Measurements from ENCODE around the gene RAD54L2. TPM values are rescaled to one million over a fixed set of nuclear protein-coding genes. Genes with fewer than 3 reads are reported as not detected.
"Not testable (repeated sequence)": the region's sequence is repeated elsewhere in the genome, so short reads cannot be mapped to it uniquely, and the experiment has no call there.

RAD54L2 gene
- total and polyA plus RNA-seq, 9 of the 15 experiments (the other 6 are each of a cell fraction or from before 2014, with no cell fraction given): 1.3 to 12.2 (median 5.4) TPM

- POLR2A ChIA-PET: no interaction called here
- Histone ChIP-seq H3K36me3 (ENCODE audit: control insufficient read depth, insufficient read depth, low read length) (no peaks in the 10 kb centered on the region), H3K4me3 (no peak overlapping the region), H3K9ac (ENCODE audit: insufficient read depth in 1 of 2, low read depth in 2 of 2, low read length in 2 of 2) (no peak overlapping the region), H3K27ac (ENCODE audit: extremely low read depth, low read depth, low read length) (no peak overlapping the region), H2AFZ (ENCODE audit: low read depth, low read length) (no peak overlapping the region), H3K9me3 (replicated peaks; ENCODE audit: control insufficient read depth, insufficient read depth, low read depth, low read length) (no peaks in the 10 kb centered on the region), H4K20me1 (replicated peaks; ENCODE audit: control insufficient read depth, insufficient read depth, low read length) (no peaks in the 10 kb centered on the region), H3K4me2 (ENCODE audit: insufficient read depth, low read length) (no peak overlapping the region), H3K79me2 (ENCODE audit: control insufficient read depth, insufficient read depth, low read length) (no peaks in the 10 kb centered on the region), H3K27me3 (ENCODE audit: control insufficient read depth in 2 of 2, insufficient read depth in 2 of 2, low read length in 2 of 2) (no peaks in the 10 kb centered on the region), H3K4me1 (replicated peaks in 1 of 2; ENCODE audit: control insufficient read depth in 2 of 2, insufficient read depth in 2 of 2, low read length in 2 of 2) (no peaks in the 10 kb centered on the region), H3K9me1 (ENCODE audit: control insufficient read depth, insufficient read depth, low read length) (no peaks in the 10 kb centered on the region)
- TF ChIP-seq NR2F6 (CRISPR knock-in tag; IDR thresholded peaks at IDR 0.05) (no peak), MLX (CRISPR knock-in tag; conservative IDR thresholded peaks at IDR 0.05) (no peak), PRPF4 (IDR thresholded peaks at IDR 0.05; ENCODE audit: insufficient read depth, low read depth, low read length, poor library complexity, severe bottlenecking) (no peak), EGR1 (conservative IDR thresholded peaks at IDR 0.05) (no peak), IFI16 (CRISPR knock-in tag; IDR thresholded peaks at IDR 0.05) (no peak), YY1 (IDR thresholded peaks at IDR 0.05; ENCODE audit: borderline replicate concordance in 1 of 3, control insufficient read depth in 1 of 3, extremely low read depth in 1 of 3, insufficient read depth in 3 of 3, insufficient read length in 1 of 3, insufficient replicate concordance in 2 of 3, low read depth in 1 of 3, low read length in 2 of 3) (no peak), HES1 (IDR thresholded peaks at IDR 0.05; ENCODE audit: low read depth) (no peak), ZNF583 (CRISPR knock-in tag; IDR thresholded peaks at IDR 0.05) (no peak), FOXO4 (CRISPR knock-in tag; IDR thresholded peaks at IDR 0.05) (no peak), ZNF778 (CRISPR knock-in tag; IDR thresholded peaks at IDR 0.05) (no peak)
- WGBS (ENCODE audit: insufficient coverage, low coverage, missing lambda C conversion rate): 0% methylated on average over 2 of the region's 2 CpGs
- in situ Hi-C loops (cut with MboI) (no loop called here), intact Hi-C loops (cut with micrococcal nuclease) (no loop called here)
- DNase-seq (ENCODE audit: extremely low read depth in 1 of 4, low spot score in 3 of 4): no peak
- no TSS peak for BruUV-seq (replicated peaks)
- CTCF ChIA-PET (ENCODE audit: low intra/inter-chr PET ratio): no interaction called here
- no peak for ATAC-seq
- FAIRE-seq: no peak
Measured at GRCh38 chr3:51519848-51520247, 18.7 kb upstream of the RAD54L2 start.

GRCh38 chr3:51520906-51521730 lies 17.4 kb upstream of the RAD54L2 start:
- H3K79me2 ChIP-seq (ENCODE audit: control insufficient read depth, insufficient read depth, low read length); in situ Hi-C loops (cut with MboI); H3K4me3 ChIP-seq; H3K27ac ChIP-seq (ENCODE audit: extremely low read depth, low read depth, low read length); FAIRE-seq; H3K27me3 ChIP-seq (ENCODE audit: control insufficient read depth in 2 of 2, insufficient read depth in 2 of 2, low read length in 2 of 2); H3K9ac ChIP-seq (ENCODE audit: insufficient read depth in 1 of 2, low read depth in 2 of 2, low read length in 2 of 2); intact Hi-C loops (cut with micrococcal nuclease); ATAC-seq; DNase-seq (ENCODE audit: extremely low read depth in 1 of 4, low spot score in 3 of 4); H3K9me1 ChIP-seq (ENCODE audit: control insufficient read depth, insufficient read depth, low read length); H3K4me1 ChIP-seq (replicated peaks in 1 of 2; ENCODE audit: control insufficient read depth in 2 of 2, insufficient read depth in 2 of 2, low read length in 2 of 2); H3K4me2 ChIP-seq (ENCODE audit: insufficient read depth, low read length); BruUV-seq (replicated peaks); H2AFZ ChIP-seq (ENCODE audit: low read depth, low read length); CTCF ChIA-PET (ENCODE audit: low intra/inter-chr PET ratio); H4K20me1 ChIP-seq (replicated peaks; ENCODE audit: control insufficient read depth, insufficient read depth, low read length); H3K36me3 ChIP-seq (ENCODE audit: control insufficient read depth, insufficient read depth, low read length); H3K9me3 ChIP-seq (replicated peaks; ENCODE audit: control insufficient read depth, insufficient read depth, low read depth, low read length): not testable (repeated sequence)
- POLR2A ChIA-PET: interaction anchor here (1.5 kb wide), 1 partner anchor 22 kb away, joined by 3 read pairs; the partner anchor contains the start of gene DCAF1
- WGBS (ENCODE audit: insufficient coverage, low coverage, missing lambda C conversion rate): 0% methylated on average over 5 of the region's 5 CpGs

Data from K562 (cell line).